ENCODE data around the gene ZNF416. TPM values are rescaled to one million over a fixed set of nuclear protein-coding genes. Genes with fewer than 3 reads are reported as not detected.

ZNF416 gene
- total and polyA plus RNA-seq, 4 donors, result 1.7 to 4.6 (median 3.2) TPM

- Histone ChIP-seq H3K36me3 (ENCODE audit: control insufficient read depth in 4 of 4, insufficient read depth in 4 of 4, low read length in 4 of 4) (peaks cover 0 to 24% (median 14%) of the 10 kb centered on the region in 4 donors), H3K27ac (ENCODE audit: low read depth in 1 of 2, low read length in 1 of 2) (peak within 1 kb of the TSS; percentile 74 to 91), H3K4me1 (ENCODE audit: control insufficient read depth in 5 of 5, insufficient read depth in 5 of 5, low read length in 5 of 5) (peaks cover 0 to 13% (median 3%) of the 10 kb centered on the region in 5 donors), H3K9me3 (ENCODE audit: control insufficient read depth in 4 of 4, insufficient read depth in 3 of 4, low read length in 3 of 4) (peaks cover 0 to 17% (median 12%) of the 10 kb centered on the region in 4 donors), H3K9ac (ENCODE audit: insufficient read depth in 1 of 2, low read length in 2 of 2) (peak within 1 kb of the TSS; percentile 76 to 89), H3K4me3 (peak within 1 kb of the TSS; percentile 87), H3K27me3 (ENCODE audit: control insufficient read depth in 3 of 3, insufficient read depth in 3 of 3, low read length in 2 of 3) (no peaks in the 10 kb centered on the region)
- ATAC-seq (ENCODE audit: insufficient read depth, low FRiP score), result peak; percentile 97
- peak; percentile 92 to 96 (median 93) for DNase-seq
- WGBS, 2 donors, result 1% methylated on average over 63 to 64 of the region's 64 CpGs
- no peak for TF ChIP-seq CTCF (IDR thresholded peaks at IDR 0.05; ENCODE audit: control extremely low read depth, extremely low read depth)
Measured at GRCh38 chr19:57527136-57527881, 51.4 kb downstream of the ZNF416 start, which contains the start of gene ZNF549. Gene ZNF549 (plus strand): TSS chr19:57527356. CDS start chr19:57527574, 218 bp downstream.

Other genes with a start within 250 kb of the ZNF416 start
- gene ZNF304, start 227.6 kb downstream of the ZNF416 start, total RNA-seq, result 10 to 100 TPM in 1 of 2 donors, 1 to 10 TPM in 1; 7.9 to 13.5 TPM
- 1 to 10 TPM; 2.6 to 3.8 TPM for gene ZNF304, start 227.6 kb downstream of the ZNF416 start, polyA plus RNA-seq
- gene TRAPPC2B, start 215.4 kb downstream of the ZNF416 start, total RNA-seq, result 10 to 100 TPM in 1 of 2 donors, 1 to 10 TPM in 1; 6.2 to 15.1 TPM
- 10 to 100 TPM; 15.3 to 25.4 TPM for gene TRAPPC2B, start 215.4 kb downstream of the ZNF416 start, polyA plus RNA-seq
- 1 to 10 TPM; 2.8 to 4.2 TPM for gene ZNF547, start 215.4 kb downstream of the ZNF416 start, total RNA-seq
- 1 to 10 TPM; 1.4 to 1.6 TPM for gene ZNF547, start 215.4 kb downstream of the ZNF416 start, polyA plus RNA-seq
- gene ZNF548, start 189.1 kb downstream of the ZNF416 start, total RNA-seq, result 10 to 100 TPM; 14.9 to 35.7 TPM
- gene ZNF548, start 189.1 kb downstream of the ZNF416 start, polyA plus RNA-seq, result 1 to 10 TPM; 5.6 to 6.8 TPM
- 10 to 100 TPM; 13.4 to 18.3 TPM for gene ZNF17, start 167.8 kb downstream of the ZNF416 start, total RNA-seq
- 1 to 10 TPM; 2.1 to 4.0 TPM for gene ZNF17, start 167.8 kb downstream of the ZNF416 start, polyA plus RNA-seq
- gene ZNF749, start 143.6 kb downstream of the ZNF416 start, total RNA-seq, result 10 to 100 TPM; 10.6 to 14.6 TPM
- 1 to 10 TPM; 4.0 to 8.8 TPM for gene ZNF749, start 143.6 kb downstream of the ZNF416 start, polyA plus RNA-seq
- 1 to 10 TPM in 1 of 2 donors, under 1 TPM in 1; 0.58 to 3.1 TPM for gene VN1R1, start 121.8 kb downstream of the ZNF416 start, total RNA-seq
- gene VN1R1, start 121.8 kb downstream of the ZNF416 start, polyA plus RNA-seq, result under 1 TPM; 0.15 to 0.28 TPM
- 10 to 100 TPM in 1 of 2 donors, 1 to 10 TPM in 1; 8.1 to 28.1 TPM for gene ZNF772, start 101.3 kb downstream of the ZNF416 start, total RNA-seq
- 1 to 10 TPM in 1 of 2 donors, under 1 TPM in 1; 0.98 to 2.7 TPM for gene ZNF772, start 101.3 kb downstream of the ZNF416 start, polyA plus RNA-seq
- gene ZNF419, start 91.2 kb downstream of the ZNF416 start, total RNA-seq, result 10 to 100 TPM; 10.1 to 12.5 TPM
- 1 to 10 TPM; 4.3 to 5.2 TPM for gene ZNF419, start 91.2 kb downstream of the ZNF416 start, polyA plus RNA-seq
- 10 to 100 TPM in 1 of 2 donors, 1 to 10 TPM in 1; 6.3 to 17.0 TPM for gene ZNF773, start 79.0 kb downstream of the ZNF416 start, total RNA-seq
- gene ZNF773, start 79.0 kb downstream of the ZNF416 start, polyA plus RNA-seq, result 1 to 10 TPM; 2.5 to 4.3 TPM
- 10 to 100 TPM in 1 of 2 donors, 1 to 10 TPM in 1; 4.8 to 14.8 TPM for gene ZNF549, start 51.6 kb downstream of the ZNF416 start, total RNA-seq
- gene ZNF549, start 51.6 kb downstream of the ZNF416 start, polyA plus RNA-seq, result 1 to 10 TPM; 1.7 to 2.4 TPM
- gene ZNF550, start 19.0 kb downstream of the ZNF416 start, total RNA-seq, result 10 to 100 TPM in 1 of 2 donors, 1 to 10 TPM in 1; 8.4 to 21.4 TPM
- 1 to 10 TPM; 2.0 to 3.0 TPM for gene ZNF550, start 19.0 kb downstream of the ZNF416 start, polyA plus RNA-seq
- gene ZIK1, start 5.2 kb upstream of the ZNF416 start, total RNA-seq, result 10 to 100 TPM in 1 of 2 donors, 1 to 10 TPM in 1; 4.3 to 13.8 TPM
- 1 to 10 TPM; 1.0 to 2.7 TPM for gene ZIK1, start 5.2 kb upstream of the ZNF416 start, polyA plus RNA-seq
- gene ZNF530, start 21.0 kb upstream of the ZNF416 start, total RNA-seq, result 1 to 10 TPM; 4.0 to 4.7 TPM
- gene ZNF530, start 21.0 kb upstream of the ZNF416 start, polyA plus RNA-seq, result 1 to 10 TPM; 1.5 to 2.1 TPM
- 10 to 100 TPM; 17.7 to 33.2 TPM for gene ZNF134, start 35.3 kb upstream of the ZNF416 start, total RNA-seq
- gene ZNF134, start 35.3 kb upstream of the ZNF416 start, polyA plus RNA-seq, result 1 to 10 TPM; 3.6 to 8.2 TPM
- gene ZNF211, start 54.3 kb upstream of the ZNF416 start, total RNA-seq, result 10 to 100 TPM; 10.7 to 36.9 TPM
- gene ZNF211, start 54.3 kb upstream of the ZNF416 start, polyA plus RNA-seq, result 1 to 10 TPM; 6.5 to 7.1 TPM
- under 1 TPM in 1 of 2 donors, not detected in 1; 0.21 TPM for gene ZSCAN4, start 90.0 kb upstream of the ZNF416 start, total RNA-seq
- gene ZSCAN4, start 90.0 kb upstream of the ZNF416 start, polyA plus RNA-seq, result under 1 TPM; 0.07 to 0.14 TPM
- 10 to 100 TPM in 1 of 2 donors, 1 to 10 TPM in 1; 8.7 to 12.0 TPM for gene ZNF551, start 103.1 kb upstream of the ZNF416 start, total RNA-seq
- gene ZNF551, start 103.1 kb upstream of the ZNF416 start, polyA plus RNA-seq, result 1 to 10 TPM; 1.5 to 3.1 TPM
- gene ZNF154, start 130.3 kb upstream of the ZNF416 start, total RNA-seq, result 10 to 100 TPM in 1 of 2 donors, 1 to 10 TPM in 1; 3.7 to 34.6 TPM
- 1 to 10 TPM; 1.2 to 1.9 TPM for gene ZNF154, start 130.3 kb upstream of the ZNF416 start, polyA plus RNA-seq
- gene ZNF671, start 148.7 kb upstream of the ZNF416 start, total RNA-seq, result 10 to 100 TPM in 1 of 2 donors, 1 to 10 TPM in 1; 9.7 to 17.1 TPM
- gene ZNF671, start 148.7 kb upstream of the ZNF416 start, polyA plus RNA-seq, result 1 to 10 TPM; 2.4 to 4.8 TPM
- gene ZNF776, start 167.9 kb upstream of the ZNF416 start, total RNA-seq, result 10 to 100 TPM; 13.9 to 33.8 TPM
- 1 to 10 TPM; 2.9 to 5.6 TPM for gene ZNF776, start 167.9 kb upstream of the ZNF416 start, polyA plus RNA-seq
- 10 to 100 TPM; 14.8 to 48.1 TPM for gene ZNF586, start 190.8 kb upstream of the ZNF416 start, total RNA-seq
- gene ZNF586, start 190.8 kb upstream of the ZNF416 start, polyA plus RNA-seq, result 1 to 10 TPM; 4.8 to 7.4 TPM
- gene ZNF552, start 236.0 kb upstream of the ZNF416 start, total RNA-seq, result 10 to 100 TPM; 15.1 to 44.1 TPM
- gene ZNF552, start 236.0 kb upstream of the ZNF416 start, polyA plus RNA-seq, result 1 to 10 TPM; 5.9 to 7.2 TPM